GM12878 (cell line): ENCODE results near the gene CDKN2B-AS1. TPM values are rescaled to one million over a fixed set of nuclear protein-coding genes. Genes with fewer than 3 reads are reported as not detected.

Experiments
- ATAC-seq: fragments of 200-7000 bp; cut with Tn5 transposase; 3 replicates; pipeline ENCODE4 v1.9.1; 2020; ENCODE audit warnings: mild to moderate bottlenecking, moderate library complexity
- BruUV-seq: library from RNA; stranded (reverse); fragments of 400-500 nt; replicated peaks from 2 replicates; lab custom pipeline; 2021; lab: Mats Ljungman, UMichigan
- CTCF ChIA-PET: fragments of 300-600 bp; sonication (Branson Sonifier 250); formaldehyde crosslinking; extraction: SDS; loops from one replicate; lab custom pipeline; 2021; ENCODE audit warnings: inconsistent platforms; lab: Yijun Ruan, JAX
- POLR2A ChIA-PET: fragments of 350-600 bp; formaldehyde crosslinking; extraction: SDS; loops from one replicate; lab custom pipeline; 2021; ENCODE audit warnings: inconsistent platforms; lab: Charles Lee
- RAD21 ChIA-PET: fragments of 300-600 bp; sonication (Branson Sonifier 250); formaldehyde crosslinking; loops from one replicate; lab custom pipeline; 2023; ENCODE audit warnings: antibody characterized with exemption; ENCODE audit not compliant: unreplicated experiment; lab: Charles Lee
- SMC1A ChIA-PET: fragments of 300-600 bp; sonication (Branson Sonifier 250); formaldehyde crosslinking; loops from one replicate; lab custom pipeline; 2023; ENCODE audit not compliant: unreplicated experiment, uncharacterized antibody; lab: Charles Lee
- DNase-seq: peaks from one replicate; pipeline ENCODE4 v3.0.0-alpha.2; 2011; ENCODE audit warnings: low read depth, low spot score
- FAIRE-seq: peaks from 3 replicates; lab custom pipeline; 2011; peaks lifted over from hg19 to GRCh38; lab: Jason Lieb, UNC
- H2AFZ ChIP-seq: 2 replicates; pipeline ENCODE4 v1.6.0; 2011; ENCODE audit warnings: low read depth, low read length, control low read depth; ENCODE audit not compliant: control insufficient read depth
- H3K27ac ChIP-seq: 2 replicates; pipeline ENCODE4 v1.5.1; 2011; ENCODE audit warnings: control low read depth; ENCODE audit not compliant: control insufficient read depth, insufficient read depth
- H3K27me3 ChIP-seq, 2 experiments: replicated peaks in 1 of 2; 2 replicates each; pipeline versions ENCODE4 v1.6.0 to v1.6.1; 2011; ENCODE audit warnings: low read length in 1 of 2; ENCODE audit not compliant: control insufficient read depth in 2 of 2, insufficient read depth in 2 of 2
- H3K36me3 ChIP-seq, 2 experiments: 2 replicates each; pipeline ENCODE4 v1.5.1; 2011; ENCODE audit warnings: low read length in 1 of 2; ENCODE audit not compliant: control insufficient read depth in 2 of 2, insufficient read depth in 2 of 2
- H3K4me1 ChIP-seq: 2 replicates; pipeline ENCODE4 v1.6.1; 2011; ENCODE audit warnings: mild to moderate bottlenecking, low read length, moderate library complexity, mixed read lengths; ENCODE audit not compliant: control insufficient read depth, insufficient read depth
- H3K4me2 ChIP-seq: 2 replicates; pipeline ENCODE4 v1.6.0; 2011; ENCODE audit warnings: control low read depth; ENCODE audit not compliant: control insufficient read depth, insufficient read depth
- H3K4me3 ChIP-seq: fragments of 200-600 bp; sonication (generic); 2 replicates; pipeline ENCODE4 v1.5.1; 2016
- H3K79me2 ChIP-seq: 2 replicates; pipeline ENCODE4 v1.6.0; 2011; ENCODE audit warnings: low read length; ENCODE audit not compliant: control insufficient read depth, insufficient read depth
- H3K9ac ChIP-seq: 2 replicates; pipeline ENCODE4 v1.8.0; 2011; ENCODE audit warnings: low read length, control low read depth, mixed read lengths; ENCODE audit not compliant: control insufficient read depth, insufficient read depth
- H3K9me3 ChIP-seq: replicated peaks from 3 replicates; pipeline ENCODE4 v1.5.1; 2011; ENCODE audit warnings: mild to moderate bottlenecking, low read length; ENCODE audit not compliant: control insufficient read depth, insufficient read depth
- H4K20me1 ChIP-seq: 2 replicates; pipeline ENCODE4 v1.6.0; 2011; ENCODE audit not compliant: control insufficient read depth, insufficient read depth
- E4F1 ChIP-seq: fragments of 450-650 bp; IDR thresholded peaks from 2 replicates; pipeline ENCODE4 v1.6.1; 2018; ENCODE audit warnings: borderline replicate concordance, mild to moderate bottlenecking; ENCODE audit not compliant: partially characterized antibody
- IRF5 ChIP-seq: fragments of 450-650 bp; IDR thresholded peaks from 2 replicates; pipeline ENCODE4 v1.6.1; 2017; ENCODE audit warnings: borderline replicate concordance
- POLR2AphosphoS5 ChIP-seq: IDR thresholded peaks from 2 replicates; pipeline ENCODE4 v1.6.1; 2011; ENCODE audit warnings: mild to moderate bottlenecking, low read length, inconsistent platforms
- RAD21 ChIP-seq: IDR thresholded peaks from 2 replicates; pipeline ENCODE4 v1.6.1; 2011; ENCODE audit warnings: mild to moderate bottlenecking, low read depth, low read length, moderate library complexity; ENCODE audit not compliant: insufficient read depth
- RBBP5 ChIP-seq: fragments of 200-600 bp; sonication (generic); conservative IDR thresholded peaks from 2 replicates; pipeline ENCODE4 v1.6.1; 2016
- TBL1XR1 ChIP-seq: IDR thresholded peaks from 2 replicates; pipeline ENCODE4 v1.6.1; 2012; ENCODE audit warnings: low read depth, low read length, improper control_type of control experiment
- ZZZ3 ChIP-seq: IDR thresholded peaks from 2 replicates; pipeline ENCODE4 v1.6.1; 2011; ENCODE audit warnings: low read depth; ENCODE audit not compliant: control insufficient read depth, insufficient read length
- WGBS: methylation state at CpG from one replicate; pipeline ENCODE4 v1.1.6; 2016; ENCODE audit warnings: low lambda C conversion rate; ENCODE audit not compliant: insufficient replicate concordance, insufficient coverage; ENCODE audit errors: missing lambda C conversion rate; 5-methylcytosine and 5-hydroxymethylcytosine counted together
- in situ Hi-C: fragments of 300-500 bp; cut with MboI; formaldehyde crosslinking; loops from 9 replicates; pipeline ENCODE4 v1.14.3; 2018; ENCODE audit warnings: mixed read lengths
- intact Hi-C: fragments of 100-400 bp; cut with micrococcal nuclease; formaldehyde crosslinking; loops from one replicate; pipeline ENCODE4 v1.14.2; 2022; ENCODE audit not compliant: unreplicated experiment
- polyA plus RNA-seq, 11 experiments: library from polyadenylated mRNA; depleted of rRNA in 4 of 11; unstranded in 6 of 11; stranded (reverse) in 5 of 11; fragments of >200 nt; fragmentation: Nextera tagmentation in 4 of 11; fragmentation: Illumina TruSeq in 1 of 11; extraction: Ambion mirVana in 4 of 11; extraction: Trizol in 1 of 11; gene quantifications; 1 replicate in 1 of 11; 2 replicates in 10 of 11; pipeline versions ENCODE4 v1.2.1 to v1.2.3, GENCODE V29; 2011 to 2016; ENCODE audit warnings: inconsistent platforms in 2 of 11, missing spikeins in 2 of 11, low read depth in 1 of 11
- total RNA-seq, 4 experiments: library from RNA; depleted of rRNA in 3 of 4; stranded (reverse); fragments of >200 nt in 3 of 4; fragmentation: Illumina TruSeq in 1 of 4; extraction: Trizol in 1 of 4; gene quantifications; 2 replicates each; pipeline versions ENCODE4 v1.2.1 to v1.2.3, GENCODE V29; 2013 to 2021

Gene CDKN2B-AS1
- total and polyA plus RNA-seq, 10 of the 15 experiments (the other 5 are each of a cell fraction or from before 2014, with no cell fraction given): 0.22 to 2.2 (median 1.0) TPM; not detected in 1

GRCh38 chr9:22009506-22009867 lies 14.9 kb downstream of the CDKN2B-AS1 start:
- TF ChIP-seq E4F1 (no peak), RBBP5 (no peak), TBL1XR1 (no peak), IRF5 (no peak), ZZZ3 (no peak), RAD21 (no peak), POLR2AphosphoS5 (0 out of 2 replicates have a peak, but pooled peaks have one; percentile 52)
- TF ChIP-seq, all 136 proteins: peak for 1
- 51% methylated on average over 6 of the region's 6 CpGs for WGBS
- Histone ChIP-seq H3K4me3 (peak overlapping the region; percentile 66), H3K9me3 (no peaks in the 10 kb centered on the region), H3K4me1 (peaks cover 5% of the 10 kb centered on the region), H3K9ac (peak overlapping the region; percentile 48), H2AFZ (peak overlapping the region; percentile 90), H3K36me3 (no peaks in the 10 kb centered on the region), H3K79me2 (no peaks in the 10 kb centered on the region), H3K4me2 (peak overlapping the region; percentile 85), H3K27me3 (peaks cover 0 to 2% of the 10 kb centered on the region in 2 experiments; a peak in 1 of 4 replicates), H4K20me1 (no peaks in the 10 kb centered on the region), H3K27ac (no peak overlapping the region)
- POLR2A ChIA-PET: interaction anchor here (1.5 kb wide), 1 partner anchor 197 kb away, joined by 4 read pairs; no protein-coding TSS in a partner anchor
- CTCF ChIA-PET: interaction anchor here (0.7 to 6.1 kb wide), 27 partner anchors 7 to 443 kb away, joined by 3 to 179 read pairs (median 8); partner anchors contain the start of genes CDKN2A and CDKN2B-AS1
- ATAC-seq (peak; percentile 57), DNase-seq (no peak), FAIRE-seq (no peak)
- no TSS peak for BruUV-seq
- in situ Hi-C loops: loop anchor here (5.0 kb wide), 1 partner anchor 192 kb away; no protein-coding TSS in a partner anchor
- RAD21 ChIA-PET: interaction anchor here (1.1 to 3.3 kb wide), 9 partner anchors 15 to 234 kb away, joined by 4 to 49 read pairs (median 7); partner anchors contain the start of genes CDKN2A and CDKN2B-AS1
- SMC1A ChIA-PET: interaction anchor here (0.8 to 5.6 kb wide), 15 partner anchors 13 to 229 kb away, joined by 3 to 121 read pairs (median 6); partner anchors contain the start of gene CDKN2B-AS1
- intact Hi-C loops: loop anchor here (5.0 kb wide), 1 partner anchor 177 kb away; no protein-coding TSS in a partner anchor
